Esophagus squamous epithelium (tissue), 4 donors: Measurements from ENCODE around the gene SDS.

Experiments used
- POLR2A ChIP-seq, 4 donors: fragments of 450-650 bp; IDR thresholded peaks; one replicate each; pipeline ENCODE4 v1.6.1; 2017; ENCODE audit warnings: antibody characterized with exemption in 4 of 4, mild to moderate bottlenecking in 4 of 4, moderate library complexity in 3 of 4
- TF ChIP-seq, protein P1 (sequence below), 6 experiments: fragments of 450-650 bp in 4 of 6; fragments of 200-600 bp in 2 of 6; sonication (generic) in 2 of 6; IDR thresholded peaks; one replicate each; pipeline ENCODE4 v1.5.1; 2016 to 2019; ENCODE audit warnings: antibody characterized with exemption in 6 of 6, mild to moderate bottlenecking in 4 of 6, moderate library complexity in 4 of 6

DNA sequence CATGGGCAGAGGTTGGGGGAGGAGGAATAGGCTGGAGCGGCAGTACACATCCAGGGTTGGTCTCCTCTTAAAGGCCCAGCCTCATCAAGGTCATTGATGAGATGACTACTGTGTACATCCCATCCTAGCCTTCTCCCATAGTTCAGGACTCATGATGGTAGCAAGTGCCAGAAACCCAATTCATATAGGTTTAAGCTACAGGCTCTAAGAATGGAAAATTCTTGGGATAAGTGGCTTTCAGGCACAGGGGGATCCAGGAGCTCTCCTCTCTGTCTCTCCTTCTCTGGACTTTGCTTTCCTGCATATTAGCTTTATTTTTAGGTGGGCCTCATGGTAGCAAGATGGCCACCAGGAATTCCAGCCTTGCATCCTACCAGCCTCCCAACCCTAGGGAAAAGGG is 24.8 kb upstream of the SDS start:
- TF ChIP-seq, protein P1, sequence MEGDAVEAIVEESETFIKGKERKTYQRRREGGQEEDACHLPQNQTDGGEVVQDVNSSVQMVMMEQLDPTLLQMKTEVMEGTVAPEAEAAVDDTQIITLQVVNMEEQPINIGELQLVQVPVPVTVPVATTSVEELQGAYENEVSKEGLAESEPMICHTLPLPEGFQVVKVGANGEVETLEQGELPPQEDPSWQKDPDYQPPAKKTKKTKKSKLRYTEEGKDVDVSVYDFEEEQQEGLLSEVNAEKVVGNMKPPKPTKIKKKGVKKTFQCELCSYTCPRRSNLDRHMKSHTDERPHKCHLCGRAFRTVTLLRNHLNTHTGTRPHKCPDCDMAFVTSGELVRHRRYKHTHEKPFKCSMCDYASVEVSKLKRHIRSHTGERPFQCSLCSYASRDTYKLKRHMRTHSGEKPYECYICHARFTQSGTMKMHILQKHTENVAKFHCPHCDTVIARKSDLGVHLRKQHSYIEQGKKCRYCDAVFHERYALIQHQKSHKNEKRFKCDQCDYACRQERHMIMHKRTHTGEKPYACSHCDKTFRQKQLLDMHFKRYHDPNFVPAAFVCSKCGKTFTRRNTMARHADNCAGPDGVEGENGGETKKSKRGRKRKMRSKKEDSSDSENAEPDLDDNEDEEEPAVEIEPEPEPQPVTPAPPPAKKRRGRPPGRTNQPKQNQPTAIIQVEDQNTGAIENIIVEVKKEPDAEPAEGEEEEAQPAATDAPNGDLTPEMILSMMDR (IDR thresholded peaks at IDR 0.05): no peak
- no peak for TF ChIP-seq POLR2A (IDR thresholded peaks at IDR 0.05)
